GM12801 (cell line): ENCODE data around the gene CPNE6.

Experiments
- TF ChIP-seq, protein P1 (sequence below): IDR thresholded peaks from one replicate; pipeline ENCODE4 v1.5.1; 2011; ENCODE audit warnings: control low read depth; ENCODE audit not compliant: insufficient read length; ENCODE audit errors: extremely low read depth

Gene CPNE6

GRCh38 chr14:24066496-24067132, 4.7 kb upstream of the CPNE6 start:
- TF ChIP-seq, protein P1, sequence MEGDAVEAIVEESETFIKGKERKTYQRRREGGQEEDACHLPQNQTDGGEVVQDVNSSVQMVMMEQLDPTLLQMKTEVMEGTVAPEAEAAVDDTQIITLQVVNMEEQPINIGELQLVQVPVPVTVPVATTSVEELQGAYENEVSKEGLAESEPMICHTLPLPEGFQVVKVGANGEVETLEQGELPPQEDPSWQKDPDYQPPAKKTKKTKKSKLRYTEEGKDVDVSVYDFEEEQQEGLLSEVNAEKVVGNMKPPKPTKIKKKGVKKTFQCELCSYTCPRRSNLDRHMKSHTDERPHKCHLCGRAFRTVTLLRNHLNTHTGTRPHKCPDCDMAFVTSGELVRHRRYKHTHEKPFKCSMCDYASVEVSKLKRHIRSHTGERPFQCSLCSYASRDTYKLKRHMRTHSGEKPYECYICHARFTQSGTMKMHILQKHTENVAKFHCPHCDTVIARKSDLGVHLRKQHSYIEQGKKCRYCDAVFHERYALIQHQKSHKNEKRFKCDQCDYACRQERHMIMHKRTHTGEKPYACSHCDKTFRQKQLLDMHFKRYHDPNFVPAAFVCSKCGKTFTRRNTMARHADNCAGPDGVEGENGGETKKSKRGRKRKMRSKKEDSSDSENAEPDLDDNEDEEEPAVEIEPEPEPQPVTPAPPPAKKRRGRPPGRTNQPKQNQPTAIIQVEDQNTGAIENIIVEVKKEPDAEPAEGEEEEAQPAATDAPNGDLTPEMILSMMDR: no peak

DNA sequence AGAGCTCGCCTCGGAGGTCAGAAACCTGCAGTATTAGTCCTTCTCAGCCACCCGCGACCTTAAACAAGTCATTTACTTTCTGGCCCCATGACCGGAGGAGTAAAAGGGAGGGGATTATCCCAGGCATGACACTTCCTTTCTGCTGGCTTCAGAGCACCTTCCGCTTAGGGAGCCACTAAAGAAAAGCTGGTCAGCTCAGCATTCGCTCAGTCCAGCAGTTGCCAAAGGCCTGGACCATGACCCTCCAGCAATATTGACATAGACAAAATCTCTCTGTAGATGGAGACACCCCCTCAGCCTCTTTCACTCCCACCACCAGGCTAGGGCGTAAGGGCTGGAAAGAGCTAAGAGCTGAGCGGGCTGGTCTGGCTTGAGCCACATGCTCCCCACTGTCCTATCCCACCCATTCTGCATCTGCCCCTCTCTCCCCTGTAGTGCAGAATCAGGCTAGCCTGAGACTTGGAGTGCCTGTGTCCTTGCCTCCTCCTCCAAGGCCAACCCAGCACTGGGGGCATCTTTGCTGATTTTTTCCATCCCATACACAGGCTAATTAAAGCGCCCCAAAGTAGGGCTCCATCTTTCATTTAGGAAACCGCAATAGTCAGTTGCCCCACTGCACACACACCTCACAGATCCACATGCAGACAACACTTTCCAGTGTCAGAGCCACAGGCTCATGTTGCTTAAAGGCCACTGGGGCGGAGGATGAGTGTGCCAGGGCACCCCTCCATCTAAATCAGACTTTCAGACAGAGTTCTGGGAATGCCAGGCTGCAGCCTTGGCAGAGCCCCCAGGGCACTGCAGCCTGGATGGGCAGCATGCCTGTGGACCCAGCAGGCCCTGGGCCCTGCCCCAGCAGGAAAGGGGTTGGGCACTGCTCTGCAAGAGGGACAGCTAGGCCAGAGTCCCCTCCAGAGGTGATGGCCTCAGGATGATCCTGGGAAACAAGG, 4.0 kb upstream of the CPNE6 start:
- TF ChIP-seq, protein P1: no peak

GRCh38 chr14:24068711-24069410, 2.5 kb upstream of the CPNE6 start:
- TF ChIP-seq, protein P1: no peak

DNA sequence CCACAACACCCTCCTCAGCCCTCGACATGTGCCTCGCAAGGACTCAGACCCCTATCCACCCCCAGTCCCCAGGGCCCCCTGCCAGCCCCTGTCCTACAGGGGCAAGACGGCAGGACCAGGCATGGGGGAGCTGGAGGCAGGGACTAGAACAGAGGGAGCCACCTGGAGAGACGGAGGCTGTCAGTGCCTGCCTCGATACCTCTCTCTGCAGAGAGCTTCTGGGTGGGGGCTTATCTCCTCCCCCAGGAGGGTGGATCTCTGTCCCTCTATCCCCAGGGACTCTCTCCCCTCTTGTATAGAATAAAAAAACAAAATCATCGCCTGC, 2.0 kb upstream of the CPNE6 start:
- TF ChIP-seq, protein P1: no peak

GRCh38 chr14:24070285-24071143, 848 bp upstream of the CPNE6 start:
- TF ChIP-seq, protein P1: no peak

- TF ChIP-seq, protein P1: no peak
Measured at GRCh38 chr14:24071836-24072430, 571 bp downstream of the CPNE6 start.
